Fibroblast of the aortic adventitia (primary cell): ENCODE results near the gene PHKG1. TPM values are rescaled to one million over a fixed set of nuclear protein-coding genes. Genes with fewer than 3 reads are reported as not detected.
A peak's percentile ranks its signal among the peaks of the same experiment; 100 is the strongest.
"Not testable (repeated sequence)": the region's sequence is repeated elsewhere in the genome, so short reads cannot be mapped to it uniquely, and the experiment has no call there.

ENCODE experiments used
- DNase-seq: peaks from one replicate; pipeline ENCODE4 v3.0.0-alpha.2; 2010; ENCODE audit warnings: low read depth
- H3K4me3 ChIP-seq: 2 replicates; pipeline ENCODE4 v1.5.1; 2011; ENCODE audit warnings: low read depth, mild to moderate bottlenecking, control low read depth, low read length, moderate library complexity
- CTCF ChIP-seq: IDR thresholded peaks from 2 replicates; pipeline ENCODE4 v1.5.1; 2011; ENCODE audit warnings: mild to moderate bottlenecking, low read length, control low read depth, inconsistent platforms; ENCODE audit not compliant: insufficient read depth
- total RNA-seq: library from RNA; depleted of rRNA; stranded (reverse); fragments of >200 nt; gene quantifications from 2 replicates; pipeline ENCODE4 v1.2.3, GENCODE V29; 2012; ENCODE audit warnings: low replicate concordance

Gene PHKG1
- total RNA-seq, 1 donor = 2.3 TPM

GRCh38 chr7:56079450-56080185 lies 13.1 kb downstream of the PHKG1 start:
- DNase-seq = peak; percentile 68

GRCh38 chr7:56078196-56078595 lies 14.6 kb downstream of the PHKG1 start:
- TF ChIP-seq CTCF = no peak
- no peak overlapping the region for H3K4me3 ChIP-seq
- no peak for DNase-seq

More at GRCh38 chr7:56079450-56080185, 13.1 kb downstream of the PHKG1 start:
- no peak overlapping the region for H3K4me3 ChIP-seq
- peak; percentile 83 for TF ChIP-seq CTCF

GRCh38 chr7:56077681-56078080 lies 15.1 kb downstream of the PHKG1 start:
- no peak for TF ChIP-seq CTCF

DNA sequence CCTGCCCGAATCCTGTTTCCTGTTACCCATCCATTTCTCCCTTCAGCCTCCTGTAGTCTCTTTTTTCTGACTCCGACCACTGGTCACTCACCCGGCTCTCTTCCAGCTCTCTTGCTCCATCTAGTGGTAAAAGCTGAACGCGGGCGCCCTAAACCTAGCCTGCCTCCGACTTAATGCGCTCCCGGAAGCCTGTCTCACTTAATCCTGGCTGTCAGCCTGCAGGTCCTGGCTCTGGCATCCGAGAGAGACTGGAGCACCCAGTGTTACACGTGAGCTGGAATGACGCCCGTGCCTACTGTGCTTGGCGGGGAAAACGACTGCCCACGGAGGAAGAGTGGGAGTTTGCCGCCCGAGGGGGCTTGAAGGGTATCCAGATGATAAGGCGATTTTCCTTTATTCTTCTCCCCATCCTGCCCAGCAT lies 18.4 kb downstream of the PHKG1 start:
- H3K4me3 ChIP-seq = no peak overlapping the region
- DNase-seq = peak; percentile 86

More at GRCh38 chr7:56077681-56078080, 15.1 kb downstream of the PHKG1 start:
- H3K4me3 ChIP-seq = no peak overlapping the region
- no peak for DNase-seq

GRCh38 chr7:56066376-56066775 lies 26.4 kb downstream of the PHKG1 start:
- H3K4me3 ChIP-seq, DNase-seq: not testable (repeated sequence)

More for the DNA sequence above, 18.4 kb downstream of the PHKG1 start:
- TF ChIP-seq CTCF = peak; percentile 89

DNA sequence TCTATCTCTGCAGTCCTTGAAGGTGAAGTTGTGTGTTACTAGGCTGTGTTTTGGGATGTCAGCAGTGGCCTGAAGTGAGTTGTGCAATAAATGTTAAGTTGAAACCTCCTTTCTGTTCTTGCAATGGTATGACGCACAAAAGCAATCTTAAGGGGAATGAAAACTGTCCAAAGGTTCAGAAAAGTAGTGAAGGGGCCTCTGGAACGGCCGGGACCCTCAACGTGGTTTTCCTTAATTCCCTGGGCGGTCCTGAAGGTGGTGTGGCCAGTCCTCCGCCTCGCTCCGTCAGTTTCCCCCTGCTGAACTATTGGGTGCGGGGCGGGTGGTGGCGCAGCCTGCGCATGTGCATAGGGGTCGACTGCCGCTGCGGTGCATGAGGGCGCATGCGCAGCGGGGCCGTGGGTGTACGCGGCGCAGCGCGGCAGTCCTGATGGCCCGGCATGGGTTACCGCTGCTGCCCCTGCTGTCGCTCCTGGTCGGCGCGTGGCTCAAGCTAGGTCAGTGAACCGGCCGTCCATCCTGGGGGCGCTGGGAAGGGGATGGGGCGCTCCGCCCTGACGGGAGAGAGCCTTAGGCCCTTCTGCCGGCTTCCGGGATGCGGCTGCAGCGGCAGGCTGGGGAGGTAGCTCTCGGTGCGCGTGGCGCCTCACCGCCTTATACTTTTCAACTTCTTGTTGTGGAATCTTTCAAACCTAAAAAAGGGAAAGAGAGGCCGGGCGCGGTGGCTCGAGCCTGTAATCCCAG lies 28.7 kb downstream of the PHKG1 start, which contains the start of gene SUMF2:
Gene SUMF2, plus strand, starts transcription at position 405 of the 744 bp plus-strand sequence. Its CDS starts 26 bp downstream, at position 431.
- peak; percentile 14 for TF ChIP-seq CTCF
- DNase-seq = peak; percentile 87

DNA sequence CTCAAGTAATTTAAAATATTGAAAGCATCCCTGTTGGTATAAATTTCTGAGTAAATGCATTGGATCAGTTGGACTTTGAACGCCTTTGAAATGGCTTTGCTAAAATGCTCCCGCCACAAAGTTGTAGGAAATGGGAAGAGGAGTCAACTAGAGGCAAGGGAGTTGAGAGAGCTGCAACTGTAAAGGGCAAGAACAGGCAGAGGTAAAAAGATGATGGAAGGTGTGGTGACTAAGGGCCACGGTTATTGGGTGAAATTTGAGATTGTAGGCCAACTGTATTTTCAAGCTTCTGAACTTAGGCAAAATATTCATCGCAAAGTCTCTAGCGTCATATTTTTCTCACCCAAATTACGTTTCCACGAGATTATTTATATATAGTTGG lies 29.3 kb downstream of the PHKG1 start:
- H3K4me3 ChIP-seq = no peak overlapping the region
- no peak for TF ChIP-seq CTCF
- DNase-seq = no peak

More for the DNA sequence above, 28.7 kb downstream of the PHKG1 start, which contains the start of gene SUMF2:
- peak within 1 kb of the TSS; percentile 86 for H3K4me3 ChIP-seq
